Upper lobe of left lung (tissue), 6 donors: ENCODE measurements around the gene SERGEF. TPM values are rescaled to one million over a fixed set of nuclear protein-coding genes. Genes with fewer than 3 reads are reported as not detected.
"Not testable (repeated sequence)": the region's sequence is repeated elsewhere in the genome, so short reads cannot be mapped to it uniquely, and the experiment has no call there.

Source experiments
- ATAC-seq, 2 donors: fragments of 200-7000 bp; cut with Tn5 transposase; one replicate each; pipeline ENCODE4 v1.9.1; 2022; ENCODE audit warnings: mild to moderate bottlenecking in 2 of 2, moderate library complexity in 2 of 2; ENCODE audit not compliant: low FRiP score in 2 of 2
- DNase-seq, 2 donors: peaks; one replicate each; pipeline ENCODE4 v3.0.0-alpha.2; 2019 to 2020
- H3K27ac ChIP-seq, 4 donors: fragments of 200-600 bp; sonication (generic); one replicate each; pipeline ENCODE4 v1.5.1; 2016 to 2019
- H3K27me3 ChIP-seq, 4 donors: fragments of 200-600 bp; sonication (generic); one replicate each; pipeline ENCODE4 v1.5.1; 2017 to 2019
- H3K36me3 ChIP-seq, 4 donors: fragments of 200-600 bp; sonication (generic); one replicate each; pipeline ENCODE4 v1.5.1; 2016 to 2019
- H3K4me1 ChIP-seq, 4 donors: fragments of 200-600 bp; sonication (generic); one replicate each; pipeline ENCODE4 v1.5.1; 2018 to 2019
- H3K4me3 ChIP-seq, 4 donors: fragments of 200-600 bp; sonication (generic); one replicate each; pipeline ENCODE4 v1.5.1; 2017 to 2019; ENCODE audit warnings: mild to moderate bottlenecking in 2 of 4, moderate library complexity in 1 of 4
- H3K9me3 ChIP-seq, 4 donors: fragments of 200-600 bp; sonication (generic); one replicate each; pipeline ENCODE4 v1.5.1; 2018 to 2019
- CTCF ChIP-seq, 6 experiments: fragments of 450-650 bp in 4 of 6; fragments of 200-600 bp in 2 of 6; sonication (generic) in 2 of 6; IDR thresholded peaks; one replicate each; pipeline ENCODE4 v1.5.1; 2016 to 2019; ENCODE audit warnings: antibody characterized with exemption in 6 of 6
- EP300 ChIP-seq, 4 donors: sonication (generic); formaldehyde crosslinking; IDR thresholded peaks; one replicate each; pipeline ENCODE4 v1.5.1; 2017; ENCODE audit warnings: antibody characterized with exemption in 4 of 4, control low read depth in 2 of 4
- POLR2A ChIP-seq, 4 donors: fragments of 450-650 bp; IDR thresholded peaks; one replicate each; pipeline ENCODE4 v1.5.1; 2016 to 2017; ENCODE audit warnings: antibody characterized with exemption in 4 of 4, mild to moderate bottlenecking in 2 of 4
- POLR2AphosphoS5 ChIP-seq, 2 donors: sonication (generic); formaldehyde crosslinking; IDR thresholded peaks; one replicate each; pipeline ENCODE4 v1.5.1; 2017; ENCODE audit warnings: antibody characterized with exemption in 2 of 2
- WGBS, 2 donors: methylation state at CpG; one replicate each; pipeline ENCODE4 v1.1.5; 2017 to 2018; 5-methylcytosine and 5-hydroxymethylcytosine counted together
- total RNA-seq, 6 donors: library from RNA; depleted of rRNA in 4 of 6; stranded (reverse); fragments of >200 nt in 4 of 6; gene quantifications; one replicate each; pipeline versions ENCODE4 v1.1.0 to v1.2.1, GENCODE V29; 2016 to 2021
- donor health status: DM: no; HTN: no; CAD: no; lungs with moderate emphysema.
- donor health status: DM: no; HTN: yes; CAD: no; lungs with severe emphysema.

The SERGEF gene
- total RNA-seq, 6 donors from 2014 or later, result 21.7 to 40.5 (median 34.8) TPM

- no peak for TF ChIP-seq POLR2AphosphoS5 (IDR thresholded peaks at IDR 0.05)
- no peak for TF ChIP-seq CTCF (IDR thresholded peaks at IDR 0.05)
- TF ChIP-seq EP300 (IDR thresholded peaks at IDR 0.05), result no peak
- no peak for TF ChIP-seq POLR2A (IDR thresholded peaks at IDR 0.05)
- ATAC-seq, result no peak
- Histone ChIP-seq H3K4me1 (no peaks in the 10 kb centered on the region), H3K4me3 (no peak overlapping the region), H3K27me3 (no peaks in the 10 kb centered on the region), H3K36me3 (no peaks in the 10 kb centered on the region), H3K27ac (no peak overlapping the region), H3K9me3 (no peaks in the 10 kb centered on the region)
- no peak for DNase-seq
- WGBS, 2 donors, result 89 to 93% methylated on average over 2 of the region's 2 CpGs
Measured at GRCh38 chr11:17901481-17901880, 111.4 kb downstream of the SERGEF start.

DNA sequence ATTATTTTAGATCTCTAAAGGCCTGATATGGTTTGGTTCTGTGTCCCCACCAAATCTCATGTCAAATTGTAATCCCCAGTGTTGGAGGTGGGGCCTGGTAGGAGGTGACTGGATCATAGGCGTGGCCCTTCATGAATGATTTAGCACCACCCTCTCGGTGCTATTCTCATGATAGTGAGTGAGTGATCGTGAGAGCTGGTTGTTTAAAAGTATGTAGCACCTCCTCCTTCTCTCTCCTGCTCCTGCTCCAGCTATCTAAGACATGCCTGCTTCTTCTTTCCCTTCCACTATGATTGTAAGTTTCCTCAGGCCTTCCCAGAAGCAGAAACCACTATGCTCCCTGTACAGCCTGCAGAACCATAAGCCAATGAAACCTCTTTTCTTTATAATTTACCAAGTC, 114.1 kb downstream of the SERGEF start:
- Histone ChIP-seq H3K4me1 (no peaks in the 10 kb centered on the region), H3K27me3 (no peaks in the 10 kb centered on the region), H3K27ac (no peak overlapping the region), H3K36me3 (no peaks in the 10 kb centered on the region), H3K4me3 (no peak overlapping the region), H3K9me3 (no peaks in the 10 kb centered on the region)
- 80 to 84% methylated on average over 3 of the region's 3 CpGs for WGBS, 2 donors
- ATAC-seq (no peak), DNase-seq (no peak)
- TF ChIP-seq POLR2AphosphoS5 (IDR thresholded peaks at IDR 0.05), result no peak

GRCh38 chr11:17898071-17898470, 114.8 kb downstream of the SERGEF start:
- WGBS, 2 donors, result 91% methylated on average over 1 of the region's 1 CpG; no CpG with 5 or more reads in 1 of the 2 donors

DNA sequence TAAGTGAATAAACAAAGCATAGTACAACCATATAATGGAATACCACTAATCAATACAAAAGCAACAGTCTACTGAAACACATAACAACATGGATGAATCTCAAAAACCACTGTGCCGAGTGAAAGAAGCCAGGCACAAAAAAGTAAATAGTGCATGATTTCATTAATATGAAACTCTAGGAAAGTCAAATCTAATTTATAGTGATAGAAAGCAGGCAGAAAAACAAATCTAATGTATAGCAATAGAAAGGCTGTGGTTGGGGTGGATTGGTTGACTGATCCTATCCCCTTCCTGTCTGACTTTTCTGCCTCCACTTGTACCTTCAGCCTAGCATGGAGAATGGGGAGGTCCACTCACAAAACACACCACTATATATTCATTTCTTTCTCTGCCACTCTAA, 115.4 kb downstream of the SERGEF start:
- TF ChIP-seq POLR2AphosphoS5 (IDR thresholded peaks at IDR 0.05), result no peak
- no peak for TF ChIP-seq EP300 (IDR thresholded peaks at IDR 0.05)
- no peak for TF ChIP-seq POLR2A (IDR thresholded peaks at IDR 0.05)
- no peak for ATAC-seq
- H3K9me3 ChIP-seq, result no peaks in the 10 kb centered on the region

More at GRCh38 chr11:17898071-17898470, 114.8 kb downstream of the SERGEF start:
- Histone ChIP-seq H3K4me3 (no peak overlapping the region), H3K9me3 (no peaks in the 10 kb centered on the region), H3K27me3 (no peaks in the 10 kb centered on the region), H3K27ac (no peak overlapping the region), H3K36me3 (no peaks in the 10 kb centered on the region), H3K4me1 (no peaks in the 10 kb centered on the region)
- ATAC-seq (no peak), DNase-seq (no peak)
- no peak for TF ChIP-seq POLR2A (IDR thresholded peaks at IDR 0.05)
- no peak for TF ChIP-seq EP300 (IDR thresholded peaks at IDR 0.05)
- TF ChIP-seq POLR2AphosphoS5 (IDR thresholded peaks at IDR 0.05), result no peak
- no peak for TF ChIP-seq CTCF (IDR thresholded peaks at IDR 0.05)

GRCh38 chr11:17896496-17897151, 116.2 kb downstream of the SERGEF start:
- not testable (repeated sequence) for H3K4me1 ChIP-seq, H3K9me3 ChIP-seq, H3K27ac ChIP-seq, H3K36me3 ChIP-seq, DNase-seq, H3K27me3 ChIP-seq, ATAC-seq, H3K4me3 ChIP-seq
- 94 to 95% methylated on average over 6 of the region's 6 CpGs for WGBS, 2 donors

More for the DNA sequence above, 115.4 kb downstream of the SERGEF start:
- H3K4me1 ChIP-seq, result no peaks in the 10 kb centered on the region
- H3K27ac ChIP-seq, result no peak overlapping the region
- no peak overlapping the region for H3K4me3 ChIP-seq
- WGBS, 2 donors, result 95 to 96% methylated on average over 1 of the region's 1 CpG
- no peaks in the 10 kb centered on the region for H3K36me3 ChIP-seq
- DNase-seq, result no peak
- no peaks in the 10 kb centered on the region for H3K27me3 ChIP-seq

- no peaks in the 10 kb centered on the region for H3K9me3 ChIP-seq
Measured at GRCh38 chr11:17894929-17895658, 117.8 kb downstream of the SERGEF start.

More at GRCh38 chr11:17894929-17895658, 117.8 kb downstream of the SERGEF start:
- no peak overlapping the region for H3K27ac ChIP-seq
- H3K4me3 ChIP-seq, result no peak overlapping the region
- ATAC-seq, result no peak
- no peak for TF ChIP-seq POLR2AphosphoS5 (IDR thresholded peaks at IDR 0.05)
- TF ChIP-seq CTCF (IDR thresholded peaks at IDR 0.05), result no peak
- no peak for TF ChIP-seq EP300 (IDR thresholded peaks at IDR 0.05)
- no peak for TF ChIP-seq POLR2A (IDR thresholded peaks at IDR 0.05)
- DNase-seq, result no peak
- WGBS, 2 donors, result 67 to 78% methylated on average over 5 of the region's 5 CpGs
- H3K4me1 ChIP-seq, result no peaks in the 10 kb centered on the region
- H3K36me3 ChIP-seq, result no peaks in the 10 kb centered on the region
- no peaks in the 10 kb centered on the region for H3K27me3 ChIP-seq
